GM18861 (cell line): ENCODE measurements around the gene OSBPL5.

ENCODE experiments used
- ATAC-seq: cut with Tn5 transposase; IDR thresholded peaks from one replicate; pipeline ENCODE4 v1.9.1; 2021; ENCODE audit not compliant: unreplicated experiment

The OSBPL5 gene

GRCh38 chr11:3041699-3042441, 123.2 kb downstream of the OSBPL5 start:
- ATAC-seq = no peak

DNA sequence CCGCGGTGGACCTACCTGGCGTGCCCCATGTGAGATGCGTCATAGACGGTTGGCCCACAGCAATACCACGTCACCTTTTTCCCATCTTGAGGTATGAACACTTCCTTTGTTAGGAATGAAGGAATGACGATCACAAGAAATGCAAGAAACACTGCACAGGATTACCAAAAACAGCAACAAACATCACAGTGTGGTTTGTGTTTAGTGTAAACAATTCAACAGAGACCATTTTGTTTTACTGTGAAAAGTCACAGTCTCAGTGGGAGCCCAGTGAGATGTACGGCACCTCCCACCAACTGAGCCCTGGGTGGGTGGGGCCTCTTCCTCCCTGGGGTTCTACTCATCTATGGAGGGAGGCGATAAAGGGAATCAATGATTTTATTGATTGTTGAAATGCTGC, 124.2 kb downstream of the OSBPL5 start:
- no peak for ATAC-seq

GRCh38 chr11:3037945-3038271, 127.2 kb downstream of the OSBPL5 start:
- ATAC-seq = no peak
